Stimulated activated effector memory CD8-positive, alpha-beta T cell treated with anti-CD3 and anti-CD28 coated beads, Interleukin-12 subunit alpha, Interleukin-12 subunit beta, amount 100 ng/mL, for 72 hours (primary cell): ENCODE measurements around the gene PTCH1.
A peak's percentile ranks its signal among the peaks of the same experiment; 100 is the strongest.

Experiments used
- ATAC-seq: fragments of 150-1000 bp; cut with Tn5 transposase; 2 replicates; pipeline ENCODE4 v1.10.0; 2021
- DNase-seq, 2 donors: peaks; one replicate each; pipeline ENCODE4 v3.0.0; 2021 to 2022; ENCODE audit warnings: low spot score in 2 of 2
- H3K27ac Mint-ChIP-seq: one replicate; pipeline ENCODE4 v1.8.0; 2022; ENCODE audit warnings: mild to moderate bottlenecking, mixed read lengths
- H3K36me3 Mint-ChIP-seq: one replicate; pipeline ENCODE4 v1.8.0; 2022; ENCODE audit warnings: mild to moderate bottlenecking, mixed read lengths
- H3K4me1 Mint-ChIP-seq: one replicate; pipeline ENCODE4 v1.8.0; 2022; ENCODE audit warnings: mixed read lengths
- H3K4me3 Mint-ChIP-seq: one replicate; pipeline ENCODE4 v1.8.0; 2022; ENCODE audit warnings: mild to moderate bottlenecking, mixed read lengths
- H3K9me3 Mint-ChIP-seq: one replicate; pipeline ENCODE4 v1.8.0; 2022; ENCODE audit warnings: mixed read lengths

PTCH1 gene

GRCh38 chr9:95495529-95495928 lies 21.2 kb downstream of the PTCH1 start:
- Mint-ChIP-seq H3K9me3 (no peaks in the 10 kb centered on the region), H3K36me3 (peaks cover 11% of the 10 kb centered on the region), H3K27ac (no peak overlapping the region), H3K4me3 (peak overlapping the region; percentile 81), H3K4me1 (peaks cover 59% of the 10 kb centered on the region)
- ATAC-seq = no peak
- DNase-seq = no peak

GRCh38 chr9:95494416-95495371 lies 22.1 kb downstream of the PTCH1 start:
- H3K4me1 Mint-ChIP-seq = peaks cover 63% of the 10 kb centered on the region
- H3K4me3 Mint-ChIP-seq = peak overlapping the region; percentile 81
- DNase-seq (peak; percentile 61 to 84), ATAC-seq (peak; percentile 98)
- peaks cover 11% of the 10 kb centered on the region for H3K36me3 Mint-ChIP-seq
- H3K9me3 Mint-ChIP-seq = no peaks in the 10 kb centered on the region
- peak overlapping the region; percentile 89 for H3K27ac Mint-ChIP-seq

DNA sequence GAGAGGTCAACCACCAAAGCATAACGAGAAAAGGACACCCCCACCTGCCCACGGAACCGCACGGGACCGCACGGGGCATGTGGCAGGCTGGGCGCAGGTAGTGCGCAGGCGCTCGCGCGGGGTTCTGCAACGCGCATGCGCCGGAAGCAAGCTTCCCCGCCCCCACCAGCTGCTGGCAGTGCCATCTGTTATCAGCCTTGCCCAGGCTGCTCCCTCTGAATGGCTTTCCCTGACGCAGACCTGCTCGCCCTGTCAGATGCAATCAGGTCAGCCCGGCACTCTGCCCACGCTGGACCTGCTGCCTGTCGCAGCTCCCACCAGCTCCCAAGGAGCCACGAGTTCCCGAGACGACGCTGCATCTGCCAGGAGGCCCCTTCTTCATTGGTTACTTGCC lies 22.8 kb downstream of the PTCH1 start:
- ATAC-seq (peak; percentile 29), DNase-seq (no peak)
- Mint-ChIP-seq H3K36me3 (peaks cover 11% of the 10 kb centered on the region), H3K4me3 (peak overlapping the region; percentile 81), H3K4me1 (peaks cover 66% of the 10 kb centered on the region), H3K9me3 (no peaks in the 10 kb centered on the region), H3K27ac (peak overlapping the region; percentile 89)

DNA sequence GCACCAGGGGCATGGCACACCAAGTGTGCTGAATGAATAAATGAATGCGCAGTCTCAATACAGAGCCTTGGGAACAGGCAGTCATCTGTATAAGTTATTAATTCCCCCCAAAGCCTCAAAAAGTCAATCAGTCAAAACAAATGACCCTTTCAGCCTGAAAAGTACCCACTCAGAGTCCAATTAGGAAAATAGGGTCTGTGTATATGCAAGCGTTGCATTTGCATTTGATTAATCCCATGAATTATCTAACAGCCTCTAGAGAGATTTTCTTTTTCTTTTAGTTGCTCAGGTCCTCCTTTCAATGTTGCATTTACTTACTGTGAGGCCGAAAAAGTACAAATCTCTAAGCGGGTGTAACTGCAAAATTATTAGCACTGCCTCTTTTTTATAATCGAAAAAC lies 23.4 kb downstream of the PTCH1 start:
- Mint-ChIP-seq H3K36me3 (peaks cover 11% of the 10 kb centered on the region), H3K27ac (no peak overlapping the region), H3K9me3 (no peaks in the 10 kb centered on the region), H3K4me1 (peaks cover 70% of the 10 kb centered on the region), H3K4me3 (peak overlapping the region; percentile 81)
- DNase-seq (no peak), ATAC-seq (no peak)

- no peak for DNase-seq
- Mint-ChIP-seq H3K36me3 (peaks cover 11% of the 10 kb centered on the region), H3K4me3 (peak overlapping the region; percentile 14), H3K9me3 (no peaks in the 10 kb centered on the region), H3K4me1 (peaks cover 62% of the 10 kb centered on the region), H3K27ac (peak overlapping the region; percentile 73)
- ATAC-seq = no peak
These were observed 25.0 kb downstream of the PTCH1 start for GRCh38 chr9:95491543-95492320.

DNA sequence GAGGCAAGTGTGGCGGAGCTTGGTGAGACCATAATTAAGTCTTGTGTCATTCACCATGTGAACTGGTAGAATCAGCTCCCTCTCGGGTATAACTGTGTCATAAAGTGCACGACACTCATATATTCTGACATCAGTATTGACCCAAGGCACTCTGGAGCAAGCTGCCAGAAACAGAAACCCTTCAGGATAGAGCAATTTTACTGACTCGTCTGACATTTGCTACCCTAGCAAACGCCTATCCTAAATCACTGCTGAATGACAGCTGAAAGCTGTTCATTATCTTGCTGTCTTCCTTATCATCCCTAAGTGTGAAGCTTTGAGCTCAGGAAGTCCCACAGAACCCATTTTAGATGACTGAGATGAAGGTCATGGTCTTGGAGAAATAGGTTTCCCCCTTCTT lies 27.8 kb downstream of the PTCH1 start:
- Mint-ChIP-seq H3K36me3 (no peaks in the 10 kb centered on the region), H3K4me3 (no peak overlapping the region), H3K9me3 (no peaks in the 10 kb centered on the region), H3K27ac (no peak overlapping the region), H3K4me1 (peaks cover 60% of the 10 kb centered on the region)
- ATAC-seq (no peak), DNase-seq (no peak)

DNA sequence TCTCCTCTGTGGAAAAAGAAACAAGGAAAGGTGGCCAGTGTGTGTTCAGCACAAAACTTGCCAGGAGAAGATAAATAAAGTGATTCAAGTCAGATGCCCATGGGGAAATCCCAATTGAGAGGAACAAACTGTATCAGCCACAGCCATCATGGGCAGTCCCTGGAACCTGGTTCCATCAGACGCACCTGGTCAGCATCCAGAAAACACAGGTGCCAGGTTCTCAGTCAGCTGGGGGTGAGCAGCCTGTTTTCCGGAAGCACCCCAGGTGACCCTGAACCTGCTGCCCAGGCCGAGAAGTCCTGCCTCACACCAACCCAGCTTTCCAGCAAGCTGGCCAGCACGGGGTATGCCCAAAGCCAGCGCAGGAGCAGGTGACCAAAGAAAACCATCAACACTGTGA lies 30.5 kb downstream of the PTCH1 start:
- no peak for ATAC-seq
- H3K27ac Mint-ChIP-seq = no peak overlapping the region
- H3K36me3 Mint-ChIP-seq = peaks cover 18% of the 10 kb centered on the region

DNA sequence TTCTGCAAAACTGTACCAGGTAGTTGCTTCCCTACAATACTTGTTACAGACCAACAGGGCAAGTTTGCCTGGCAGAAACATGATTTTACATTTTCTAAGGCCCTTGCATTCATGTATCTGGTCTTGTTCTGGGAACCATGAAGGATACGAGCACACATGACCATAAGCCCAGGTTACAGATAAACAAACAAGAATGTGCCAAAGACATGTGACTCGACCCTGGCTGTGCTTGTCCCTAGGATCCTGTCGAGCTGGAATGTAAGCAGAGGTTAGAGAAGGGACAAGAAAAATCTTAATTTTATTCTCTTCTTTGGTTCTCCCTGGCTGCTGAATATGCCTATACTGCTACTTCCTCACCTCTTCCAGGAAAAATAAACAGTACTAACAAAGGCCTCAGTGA lies 32.5 kb downstream of the PTCH1 start:
- Mint-ChIP-seq H3K36me3 (peaks cover 37% of the 10 kb centered on the region), H3K27ac (no peak overlapping the region), H3K9me3 (no peaks in the 10 kb centered on the region), H3K4me1 (peaks cover 46% of the 10 kb centered on the region), H3K4me3 (no peak overlapping the region)
- DNase-seq = no peak
- no peak for ATAC-seq

More for the DNA sequence above, 30.5 kb downstream of the PTCH1 start:
- H3K9me3 Mint-ChIP-seq = no peaks in the 10 kb centered on the region
- peaks cover 52% of the 10 kb centered on the region for H3K4me1 Mint-ChIP-seq
- DNase-seq = no peak
- no peak overlapping the region for H3K4me3 Mint-ChIP-seq

- ATAC-seq = no peak
- no peak for DNase-seq
- Mint-ChIP-seq H3K36me3 (peaks cover 44% of the 10 kb centered on the region), H3K4me3 (no peak overlapping the region), H3K4me1 (peaks cover 38% of the 10 kb centered on the region), H3K9me3 (no peaks in the 10 kb centered on the region), H3K27ac (peak overlapping the region; percentile 77)
These were observed 33.3 kb downstream of the PTCH1 start for GRCh38 chr9:95483431-95483830.

DNA sequence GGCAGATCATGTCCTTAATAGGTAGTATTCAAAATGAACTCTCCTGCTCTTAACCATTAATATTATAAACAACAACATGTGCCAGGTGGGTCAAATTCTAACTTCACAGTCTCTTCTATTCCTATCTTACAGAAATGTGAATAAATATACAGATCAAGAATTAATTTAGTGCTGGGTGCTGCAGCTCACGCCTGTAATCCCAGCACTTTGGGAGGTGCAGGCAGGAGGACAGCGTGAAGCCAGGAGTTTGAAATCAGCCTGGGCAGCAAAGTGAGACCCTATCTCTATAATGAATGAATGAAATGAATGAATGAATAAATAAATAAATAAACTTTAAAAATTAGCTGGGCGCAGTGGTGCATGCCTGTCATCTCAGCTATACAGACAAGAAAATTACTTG lies 34.1 kb downstream of the PTCH1 start:
- no peak overlapping the region for H3K4me3 Mint-ChIP-seq
- H3K9me3 Mint-ChIP-seq = no peaks in the 10 kb centered on the region
- H3K36me3 Mint-ChIP-seq = peaks cover 45% of the 10 kb centered on the region
- ATAC-seq (no peak), DNase-seq (no peak)
- H3K27ac Mint-ChIP-seq = no peak overlapping the region
- peaks cover 37% of the 10 kb centered on the region for H3K4me1 Mint-ChIP-seq

DNA sequence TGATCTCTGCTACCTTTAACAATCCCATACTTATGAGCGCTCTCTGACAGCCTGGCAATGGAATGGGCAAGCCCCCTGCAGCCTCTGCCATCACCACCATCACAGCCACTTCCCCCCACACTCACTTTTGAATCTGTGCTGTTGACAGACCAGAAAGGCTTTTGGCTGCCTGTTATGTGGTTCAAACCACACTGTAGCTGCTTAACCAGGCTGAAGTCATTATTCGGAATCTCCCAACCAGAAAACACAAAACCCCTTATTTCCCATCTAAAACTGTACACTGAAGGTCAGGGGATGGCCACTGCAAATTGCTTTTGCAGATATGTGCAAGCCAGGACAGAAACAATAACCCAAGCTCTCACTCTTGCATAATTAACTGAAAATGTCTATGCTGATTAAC lies 35.8 kb downstream of the PTCH1 start:
- DNase-seq (no peak), ATAC-seq (no peak)
- H3K9me3 Mint-ChIP-seq = no peaks in the 10 kb centered on the region
- peaks cover 60% of the 10 kb centered on the region for H3K36me3 Mint-ChIP-seq
- H3K4me3 Mint-ChIP-seq = no peak overlapping the region
- H3K27ac Mint-ChIP-seq = no peak overlapping the region
- H3K4me1 Mint-ChIP-seq = peaks cover 25% of the 10 kb centered on the region

GRCh38 chr9:95480346-95480745 lies 36.4 kb downstream of the PTCH1 start:
- no peak overlapping the region for H3K4me3 Mint-ChIP-seq
- H3K27ac Mint-ChIP-seq = no peak overlapping the region
- no peak for ATAC-seq
- H3K9me3 Mint-ChIP-seq = no peaks in the 10 kb centered on the region
- peaks cover 66% of the 10 kb centered on the region for H3K36me3 Mint-ChIP-seq
- DNase-seq = no peak
- H3K4me1 Mint-ChIP-seq = peaks cover 21% of the 10 kb centered on the region

DNA sequence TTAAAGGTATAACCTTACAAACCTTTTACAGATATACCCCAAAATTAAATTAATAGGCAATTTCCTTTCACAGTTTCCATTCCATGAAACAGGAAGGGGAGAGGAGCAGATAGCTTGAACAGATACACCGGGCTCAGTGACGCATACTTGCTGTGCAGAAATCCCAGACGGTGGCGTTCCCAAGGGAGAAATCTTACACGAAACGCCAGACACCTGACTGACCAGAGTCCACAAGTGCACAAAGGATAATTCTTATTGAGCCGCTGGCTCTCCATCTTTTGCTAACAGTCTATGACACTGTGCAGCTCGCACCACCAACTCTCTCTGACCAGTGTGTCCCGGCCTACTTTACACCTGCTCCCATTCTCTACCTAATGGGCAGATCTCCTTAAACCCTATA lies 37.4 kb downstream of the PTCH1 start:
- H3K9me3 Mint-ChIP-seq = no peaks in the 10 kb centered on the region
- H3K36me3 Mint-ChIP-seq = peaks cover 76% of the 10 kb centered on the region
- no peak for ATAC-seq
- H3K4me3 Mint-ChIP-seq = no peak overlapping the region
- H3K27ac Mint-ChIP-seq = no peak overlapping the region
- peaks cover 21% of the 10 kb centered on the region for H3K4me1 Mint-ChIP-seq
- no peak for DNase-seq

GRCh38 chr9:95478335-95478734 lies 38.4 kb downstream of the PTCH1 start:
- DNase-seq (no peak), ATAC-seq (no peak)
- H3K27ac Mint-ChIP-seq = no peak overlapping the region
- H3K4me3 Mint-ChIP-seq = no peak overlapping the region
- peaks cover 15% of the 10 kb centered on the region for H3K4me1 Mint-ChIP-seq
- peaks cover 80% of the 10 kb centered on the region for H3K36me3 Mint-ChIP-seq
- H3K9me3 Mint-ChIP-seq = no peaks in the 10 kb centered on the region

GRCh38 chr9:95477885-95478284 lies 38.9 kb downstream of the PTCH1 start:
- Mint-ChIP-seq H3K4me1 (peaks cover 13% of the 10 kb centered on the region), H3K36me3 (peaks cover 83% of the 10 kb centered on the region), H3K27ac (no peak overlapping the region), H3K4me3 (no peak overlapping the region), H3K9me3 (no peaks in the 10 kb centered on the region)
- ATAC-seq (no peak), DNase-seq (no peak)

DNA sequence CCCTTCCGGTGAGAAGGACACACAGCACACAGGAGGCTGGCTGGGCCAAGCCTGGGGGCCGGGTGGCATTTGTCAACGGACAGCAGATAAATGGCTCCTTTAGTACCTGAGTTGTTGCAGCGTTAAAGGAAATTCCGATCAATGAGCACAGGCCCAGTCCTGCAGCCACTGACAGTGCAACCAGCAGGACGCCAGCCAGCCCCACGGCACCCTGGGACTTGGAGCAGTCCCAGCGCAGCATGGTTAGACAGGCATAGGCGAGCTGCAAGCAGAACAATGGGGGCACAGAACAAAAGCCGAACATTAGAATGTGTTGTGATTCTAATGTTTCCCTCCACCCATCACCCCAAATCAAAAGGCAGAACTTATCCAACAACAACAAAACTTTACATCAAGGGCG lies 39.3 kb downstream of the PTCH1 start:
- H3K27ac Mint-ChIP-seq = no peak overlapping the region
- peaks cover 13% of the 10 kb centered on the region for H3K4me1 Mint-ChIP-seq
- H3K4me3 Mint-ChIP-seq = no peak overlapping the region
- DNase-seq (no peak), ATAC-seq (no peak)
- H3K36me3 Mint-ChIP-seq = peaks cover 82% of the 10 kb centered on the region
- no peaks in the 10 kb centered on the region for H3K9me3 Mint-ChIP-seq
